Measurements from ENCODE around the gene MARCHF7. TPM values are rescaled to one million over a fixed set of nuclear protein-coding genes. Genes with fewer than 3 reads are reported as not detected.

The MARCHF7 gene
- total and polyA plus RNA-seq, 8 donors, result 4.9 to 150 (median 42.6) TPM

DNA sequence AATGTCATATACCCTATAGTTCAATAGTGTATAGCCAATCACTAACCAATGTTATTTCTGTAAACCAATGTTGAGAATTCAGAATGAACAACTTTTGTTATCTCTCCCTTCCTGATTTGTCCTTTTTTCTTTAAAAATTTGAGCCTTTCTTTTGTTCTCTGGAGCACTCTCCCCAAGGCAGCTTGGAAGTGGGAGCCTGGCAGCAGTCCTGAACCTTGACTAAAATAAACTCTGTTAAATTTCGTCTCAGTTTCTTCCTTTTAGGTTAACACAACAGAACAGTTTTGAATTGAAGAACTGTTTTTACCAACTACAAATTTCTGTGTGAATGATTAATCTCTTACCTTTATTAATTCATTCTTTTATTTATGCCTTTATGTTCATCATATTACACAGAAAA is 49.8 kb downstream of the MARCHF7 start:
- DNase-seq, result no peak
- peaks cover 3 to 60% (median 29%) of the 10 kb centered on the region in 4 donors for H3K4me1 ChIP-seq
- 3 to 41% (median 15%) methylated on average over 1 of the region's 1 CpG for WGBS, 5 donors
- no peaks in the 10 kb centered on the region for H3K9me3 ChIP-seq
- H3K27ac ChIP-seq, result no peak overlapping the region
- intact Hi-C loops (cut with DNase I; ENCODE audit: low total_unique reads), result no loop called here
- no peak overlapping the region for H3K4me3 ChIP-seq
- TF ChIP-seq CTCF (IDR thresholded peaks at IDR 0.05), result no peak
- no peak for TF ChIP-seq POLR2AphosphoS5 (IDR thresholded peaks at IDR 0.05)
- TF ChIP-seq POLR2A (IDR thresholded peaks at IDR 0.05), result no peak
- TF ChIP-seq EP300 (IDR thresholded peaks at IDR 0.05), result no peak
- H3K27me3 ChIP-seq, result no peaks in the 10 kb centered on the region
- peaks cover 0 to 86% (median 74%) of the 10 kb centered on the region in 4 donors for H3K36me3 ChIP-seq

Other genes with a start within 250 kb of the MARCHF7 start
- 100 to 1,000 TPM in 2 of 5 donors, 10 to 100 TPM in 3; 58.5 to 245 (median 99.2) TPM for gene BAZ2B, start 96.0 kb upstream of the MARCHF7 start, total RNA-seq
- gene BAZ2B, start 96.0 kb upstream of the MARCHF7 start, polyA plus RNA-seq, result 10 to 100 TPM in 2 of 3 donors, 1 to 10 TPM in 1; 7.2 to 16.8 (median 12.5) TPM
- gene CD302, start 85.7 kb downstream of the MARCHF7 start, total RNA-seq, result 10 to 100 TPM in 4 of 5 donors, 1 to 10 TPM in 1; 4.6 to 60.6 (median 29.2) TPM
- gene CD302, start 85.7 kb downstream of the MARCHF7 start, polyA plus RNA-seq, result 10 to 100 TPM in 2 of 3 donors, 1 to 10 TPM in 1; 8.5 to 28.3 (median 18.3) TPM
- 10 to 100 TPM in 2 of 5 donors, 1 to 10 TPM in 2, not detected in 1; 4.5 to 26.8 (median 12.9) TPM for gene LY75, start 192.2 kb downstream of the MARCHF7 start, total RNA-seq
- gene LY75, start 192.2 kb downstream of the MARCHF7 start, polyA plus RNA-seq, result 1 to 10 TPM; 1.4 to 4.3 (median 3.1) TPM

Measured in stomach (tissue), 9 donors.